NCI-H2196 (cell line): Measurements from ENCODE around the gene CSTF1.
"Not testable (repeated sequence)": the region's sequence is repeated elsewhere in the genome, so short reads cannot be mapped to it uniquely, and the experiment has no call there.

Experiments used
- DNase-seq: peaks from one replicate; lab custom pipeline; 2025; ENCODE audit not compliant: unreplicated experiment; lab: John Stamatoyannopoulos, UW

CSTF1 gene

DNA sequence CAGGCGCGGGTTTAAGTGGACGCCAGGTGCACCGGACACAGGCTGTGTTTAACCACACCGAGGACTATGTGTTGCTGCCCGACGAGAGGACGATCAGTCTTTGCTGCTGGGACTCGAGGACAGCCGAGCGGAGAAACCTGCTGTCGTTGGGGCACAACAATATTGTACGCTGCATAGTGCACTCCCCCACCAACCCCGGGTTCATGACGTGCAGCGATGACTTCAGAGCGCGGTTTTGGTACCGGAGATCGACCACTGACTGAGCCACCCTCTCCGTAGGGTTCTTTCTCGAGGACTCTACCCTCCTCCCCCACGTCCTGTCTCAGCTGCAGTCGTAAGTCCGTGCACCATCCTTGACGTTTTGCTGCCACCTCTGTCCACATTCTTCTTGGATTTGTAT, 11.0 kb downstream of the CSTF1 start:
- no peak for DNase-seq

DNA sequence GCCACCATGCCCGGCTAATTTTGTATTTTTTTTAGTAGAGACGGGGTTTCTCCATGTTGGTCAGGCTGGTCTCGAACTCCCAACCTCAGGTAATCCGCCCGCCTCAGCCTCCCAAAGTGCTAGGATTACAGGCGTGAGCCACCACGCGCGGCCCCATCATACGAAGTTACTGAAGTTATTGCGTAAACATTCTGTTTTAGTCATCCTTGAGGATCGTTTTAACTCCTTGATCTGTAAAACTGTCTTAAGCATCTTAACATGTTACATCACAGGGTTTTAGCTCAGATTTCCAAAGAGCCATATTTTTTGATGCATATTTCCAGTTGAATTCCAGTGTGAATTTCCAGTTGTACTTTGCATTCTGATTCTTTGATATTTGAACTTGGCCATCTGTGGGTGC, 12.9 kb downstream of the CSTF1 start:
- DNase-seq = not testable (repeated sequence)

GRCh38 chr20:56406910-56407309, 14.5 kb downstream of the CSTF1 start:
- no peak for DNase-seq

DNA sequence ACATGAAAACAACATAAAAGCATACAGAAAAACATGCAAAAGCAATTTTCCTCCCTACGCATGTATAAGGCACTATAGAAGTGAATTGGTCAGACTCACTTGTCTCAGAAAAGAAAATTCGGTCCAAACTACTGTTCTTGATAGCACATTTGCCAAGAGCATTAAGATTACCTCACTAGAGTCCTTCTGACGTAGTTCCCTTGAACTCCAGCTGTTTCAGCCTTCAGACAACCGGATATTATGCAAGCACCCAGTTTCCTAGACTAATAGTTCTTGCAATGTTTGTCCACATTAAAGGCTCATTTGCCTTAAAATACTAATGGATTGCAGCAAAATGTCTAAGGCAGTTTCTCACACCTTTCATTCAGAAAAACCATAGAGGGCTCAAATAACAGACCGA, 17.1 kb downstream of the CSTF1 start:
- DNase-seq = no peak

GRCh38 chr20:56409956-56410355, 17.5 kb downstream of the CSTF1 start:
- DNase-seq = no peak

- DNase-seq = not testable (repeated sequence)
Measured at GRCh38 chr20:56411287-56411686, 18.8 kb downstream of the CSTF1 start.

- no peak for DNase-seq
Measured at GRCh38 chr20:56411759-56412472, 19.5 kb downstream of the CSTF1 start, which contains the start of gene CASS4. CASS4 (plus strand) TSS chr20:56412260; CDS start chr20:56412459, 199 bp downstream.

- no peak for DNase-seq
Measured at GRCh38 chr20:56412473-56412790, 20.0 kb downstream of the CSTF1 start.

- DNase-seq = no peak
Measured at GRCh38 chr20:56412949-56413348, 20.5 kb downstream of the CSTF1 start.

- DNase-seq = no peak
Measured at GRCh38 chr20:56414842-56415765, 22.7 kb downstream of the CSTF1 start.

DNA sequence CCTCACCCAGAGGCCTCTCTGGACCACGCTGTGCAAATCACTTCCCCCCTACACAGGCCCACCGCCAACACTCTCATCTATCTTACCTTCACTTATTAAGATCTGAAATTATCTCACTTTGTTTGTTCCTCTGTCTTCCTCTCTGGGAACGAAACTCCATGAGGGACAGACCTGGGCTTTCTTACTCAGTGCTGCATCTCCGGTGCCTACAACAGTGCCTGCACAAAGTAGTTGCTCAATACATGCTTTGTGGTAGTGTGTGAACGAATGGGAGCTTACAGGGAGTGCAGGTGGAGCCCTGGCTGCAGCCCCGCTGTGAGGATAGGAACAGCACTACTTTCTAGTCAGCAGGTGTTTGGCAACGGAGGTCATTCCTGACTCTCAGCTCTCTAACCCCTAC, 25.0 kb downstream of the CSTF1 start:
- DNase-seq = no peak

- DNase-seq = no peak
Measured at GRCh38 chr20:56417911-56418310, 25.5 kb downstream of the CSTF1 start.

GRCh38 chr20:56418385-56418861, 26.0 kb downstream of the CSTF1 start:
- no peak for DNase-seq

- DNase-seq = no peak
Measured at GRCh38 chr20:56420028-56420427, 27.6 kb downstream of the CSTF1 start.

GRCh38 chr20:56420940-56421688, 28.7 kb downstream of the CSTF1 start:
- DNase-seq = no peak

DNA sequence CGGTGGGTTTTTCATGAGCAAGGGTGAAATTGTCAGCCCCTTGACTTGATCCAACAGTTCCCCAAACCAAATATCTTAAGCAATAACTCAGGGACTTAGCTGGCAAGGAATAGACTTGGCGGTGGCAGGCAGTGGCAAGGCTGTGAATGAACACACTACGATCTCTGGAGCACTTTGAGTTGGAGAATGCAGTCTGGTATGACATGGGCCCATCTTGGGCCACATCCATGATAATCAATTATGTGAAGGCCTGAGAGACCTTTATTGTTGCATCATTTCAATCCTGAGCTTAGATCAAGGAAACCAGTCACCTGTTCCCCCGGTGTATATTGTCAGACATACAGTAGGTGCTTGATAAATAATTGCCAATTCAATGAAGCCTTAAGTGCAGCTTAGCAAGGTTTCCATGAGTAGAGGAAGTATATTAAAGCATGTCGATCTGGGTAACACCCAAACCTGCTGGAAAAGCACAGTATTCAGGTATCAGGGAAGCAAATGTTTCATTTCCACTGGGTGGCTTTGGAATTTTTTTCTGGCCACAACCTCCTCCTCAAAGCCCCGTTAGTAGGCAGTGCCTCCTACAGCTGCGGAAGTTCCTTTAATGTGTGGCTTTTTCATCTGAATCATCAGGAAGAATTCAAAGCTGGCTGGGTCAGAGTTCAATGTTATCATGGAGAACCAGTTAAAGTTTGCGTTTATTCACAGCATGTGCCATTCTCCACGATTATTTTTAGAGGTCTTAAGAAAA, 29.8 kb downstream of the CSTF1 start:
- no peak for DNase-seq

- no peak for DNase-seq
Measured at GRCh38 chr20:56422824-56423189, 30.4 kb downstream of the CSTF1 start.

- DNase-seq = no peak
Measured at GRCh38 chr20:56423211-56423610, 30.8 kb downstream of the CSTF1 start.

- DNase-seq = no peak
Measured at GRCh38 chr20:56423886-56424285, 31.4 kb downstream of the CSTF1 start.

GRCh38 chr20:56424931-56425330, 32.5 kb downstream of the CSTF1 start:
- DNase-seq = no peak

DNA sequence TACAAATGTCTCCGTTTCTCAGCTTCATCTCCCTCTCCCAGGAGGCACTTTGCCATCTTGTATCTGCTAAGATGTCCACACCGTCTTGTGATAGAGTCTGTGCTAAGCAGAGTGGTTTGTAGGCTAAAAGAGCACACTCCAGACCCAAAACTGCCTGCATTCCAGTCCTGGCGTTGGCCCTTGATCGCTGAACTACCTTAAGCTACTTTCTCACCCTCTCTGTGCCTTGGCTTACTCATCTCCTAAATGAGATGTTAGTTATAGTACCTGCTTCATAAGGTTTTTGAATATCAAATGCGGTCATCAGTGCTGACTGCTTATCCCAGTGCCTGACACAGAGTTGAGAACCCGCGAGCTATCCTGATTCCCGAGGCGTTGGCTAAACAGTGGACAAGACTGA, 33.6 kb downstream of the CSTF1 start:
- DNase-seq = no peak
